Measurements from ENCODE around the gene PPM1G. TPM values are rescaled to one million over a fixed set of nuclear protein-coding genes. Genes with fewer than 3 reads are reported as not detected.
A peak's percentile ranks its signal among the peaks of the same experiment; 100 is the strongest.

The PPM1G gene
- total RNA-seq, 2 donors from 2014 or later = 37.7 to 42.4 TPM

GRCh38 chr2:27390822-27391679 lies 18.3 kb downstream of the PPM1G start:
- Histone ChIP-seq H3K27ac (no peak overlapping the region), H3K36me3 (no peaks in the 10 kb centered on the region), H3K4me1 (no peaks in the 10 kb centered on the region), H3K27me3 (no peaks in the 10 kb centered on the region), H3K4me3 (no peak overlapping the region), H3K9me3 (no peaks in the 10 kb centered on the region)
- no peak for DNase-seq (ENCODE audit: low spot score)
- TF ChIP-seq CTCF (IDR thresholded peaks at IDR 0.05) = no peak

- H3K4me3 ChIP-seq = peak overlapping the region in 1 of 2 donors; percentile 68
- no peak for DNase-seq (ENCODE audit: low spot score)
- peak overlapping the region; percentile 87 to 93 for H3K27ac ChIP-seq
Observed at GRCh38 chr2:27381577-27382181, 27.7 kb downstream of the PPM1G start.

GRCh38 chr2:27380626-27381545 lies 28.5 kb downstream of the PPM1G start, which contains the start of gene ZNF513:
Gene ZNF513, minus strand, starts transcription at chr2:27380734. Its CDS starts 208 bp downstream, at chr2:27380526.
- H3K4me1 ChIP-seq = peaks cover 0 to 37% of the 10 kb centered on the region in 2 donors
- no peaks in the 10 kb centered on the region for H3K9me3 ChIP-seq
- H3K4me3 ChIP-seq = peak within 1 kb of the TSS; percentile 60 to 68
- DNase-seq (ENCODE audit: low spot score) = peak; percentile 98
- H3K27ac ChIP-seq = peak within 1 kb of the TSS; percentile 87 to 93
- H3K36me3 ChIP-seq = peaks cover 58% of the 10 kb centered on the region
- TF ChIP-seq CTCF (IDR thresholded peaks at IDR 0.05) = no peak
- H3K27me3 ChIP-seq = no peaks in the 10 kb centered on the region

More at GRCh38 chr2:27381577-27382181, 27.7 kb downstream of the PPM1G start:
- H3K36me3 ChIP-seq = peaks cover 51% of the 10 kb centered on the region
- H3K9me3 ChIP-seq = no peaks in the 10 kb centered on the region
- H3K27me3 ChIP-seq = no peaks in the 10 kb centered on the region
- peaks cover 0 to 37% of the 10 kb centered on the region in 2 donors for H3K4me1 ChIP-seq
- no peak for TF ChIP-seq CTCF (IDR thresholded peaks at IDR 0.05)

GRCh38 chr2:27379836-27380625 lies 29.4 kb downstream of the PPM1G start:
- H3K27ac ChIP-seq = peak overlapping the region; percentile 87 to 93
- DNase-seq (ENCODE audit: low spot score) = peak; percentile 70
- H3K27me3 ChIP-seq = no peaks in the 10 kb centered on the region
- no peaks in the 10 kb centered on the region for H3K9me3 ChIP-seq
- peaks cover 59% of the 10 kb centered on the region for H3K36me3 ChIP-seq
- H3K4me1 ChIP-seq = peaks cover 0 to 37% of the 10 kb centered on the region in 2 donors
- TF ChIP-seq CTCF (IDR thresholded peaks at IDR 0.05) = no peak
- peak overlapping the region; percentile 60 to 68 for H3K4me3 ChIP-seq

- no peak for DNase-seq (ENCODE audit: low spot score)
- Histone ChIP-seq H3K27me3 (no peaks in the 10 kb centered on the region), H3K4me1 (peaks cover 0 to 37% of the 10 kb centered on the region in 2 donors), H3K27ac (peak overlapping the region in 1 of 2 donors; percentile 87), H3K9me3 (no peaks in the 10 kb centered on the region), H3K36me3 (peaks cover 59% of the 10 kb centered on the region), H3K4me3 (peak overlapping the region in 1 of 2 donors; percentile 68)
- TF ChIP-seq CTCF (IDR thresholded peaks at IDR 0.05) = no peak
Observed at GRCh38 chr2:27379383-27379835, 30.0 kb downstream of the PPM1G start.

Data from right atrium auricular region (tissue), 2 donors.